Measurements from ENCODE around the gene DHRS7C.

Gene DHRS7C

DNA sequence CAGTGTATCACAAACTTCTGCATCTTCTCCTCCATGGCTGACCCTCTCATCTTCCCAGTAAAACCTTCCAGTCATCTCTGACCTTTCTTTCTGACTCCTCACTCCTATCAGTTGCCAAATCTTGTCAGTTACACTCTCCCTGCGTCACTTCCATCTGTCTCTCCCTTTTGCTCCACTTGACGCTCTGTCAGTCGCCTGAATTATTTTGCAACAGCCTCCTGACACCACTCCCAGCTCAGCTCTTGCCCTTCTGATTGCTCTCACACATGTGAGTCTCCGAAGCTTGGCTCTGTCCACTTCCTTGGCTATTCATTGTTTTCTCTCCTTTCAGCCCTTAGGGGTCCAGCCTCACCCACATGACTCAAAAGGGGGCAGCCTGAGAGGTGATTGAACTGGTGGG, 27.7 kb downstream of the DHRS7C start:
- DNase-seq: no peak

DNA sequence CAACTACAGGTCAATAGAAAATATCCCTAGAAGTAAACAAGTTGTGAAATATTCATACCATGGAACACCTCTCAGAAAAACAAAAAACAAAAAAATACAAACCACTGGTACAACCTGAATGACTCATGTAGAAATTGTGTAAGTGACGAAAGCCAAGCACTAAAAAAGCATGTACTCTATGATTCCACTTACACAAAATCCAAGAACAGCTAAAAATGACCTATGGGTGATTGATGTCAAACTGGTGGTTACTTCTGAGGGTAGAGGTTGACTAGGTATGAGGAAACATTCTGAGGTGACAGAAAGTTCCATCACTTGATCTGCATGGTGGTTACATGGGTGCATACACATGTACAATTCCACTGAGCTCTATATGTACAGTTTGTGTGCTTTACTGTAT, 31.1 kb downstream of the DHRS7C start:
- DNase-seq: no peak

DNA sequence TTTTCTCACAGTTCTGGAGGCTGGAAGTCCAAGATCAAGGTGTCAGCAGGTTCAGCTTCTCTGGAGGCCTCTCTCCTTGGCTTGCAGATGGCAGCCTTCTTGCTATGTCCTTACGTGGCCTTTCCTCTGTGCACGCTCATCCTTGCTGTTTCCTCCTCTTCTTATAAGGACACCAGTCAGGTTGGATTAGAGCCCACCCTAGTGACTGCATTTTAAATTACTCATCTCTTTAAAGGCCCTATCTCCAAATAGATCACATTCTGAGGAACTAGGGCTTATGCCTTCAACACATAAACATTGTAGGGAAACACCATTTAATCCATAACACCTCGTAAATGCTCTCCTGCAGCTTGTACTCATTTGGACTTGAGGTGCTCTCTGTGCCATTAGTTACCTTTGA, 36.3 kb downstream of the DHRS7C start:
- DNase-seq: no peak

DNA sequence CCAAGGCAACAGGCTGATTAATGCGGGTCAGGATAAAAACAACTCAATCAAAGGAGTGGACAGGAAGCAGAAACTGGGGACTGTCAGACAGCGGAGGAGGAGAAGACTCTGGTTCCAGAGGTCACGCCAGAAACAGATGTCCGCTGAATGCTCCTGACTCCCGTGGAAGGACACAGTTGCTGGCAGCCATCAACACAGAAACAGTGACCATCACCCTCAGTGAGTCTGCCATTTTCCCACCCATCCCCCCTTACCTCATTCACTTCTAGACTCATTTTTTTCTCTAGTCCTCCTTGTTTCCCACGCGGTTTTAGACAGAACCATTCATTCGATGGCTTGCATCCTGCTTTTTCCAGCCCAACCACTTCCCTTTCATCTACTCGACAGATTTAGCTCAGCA, 40.9 kb downstream of the DHRS7C start:
- DNase-seq: no peak

DNA sequence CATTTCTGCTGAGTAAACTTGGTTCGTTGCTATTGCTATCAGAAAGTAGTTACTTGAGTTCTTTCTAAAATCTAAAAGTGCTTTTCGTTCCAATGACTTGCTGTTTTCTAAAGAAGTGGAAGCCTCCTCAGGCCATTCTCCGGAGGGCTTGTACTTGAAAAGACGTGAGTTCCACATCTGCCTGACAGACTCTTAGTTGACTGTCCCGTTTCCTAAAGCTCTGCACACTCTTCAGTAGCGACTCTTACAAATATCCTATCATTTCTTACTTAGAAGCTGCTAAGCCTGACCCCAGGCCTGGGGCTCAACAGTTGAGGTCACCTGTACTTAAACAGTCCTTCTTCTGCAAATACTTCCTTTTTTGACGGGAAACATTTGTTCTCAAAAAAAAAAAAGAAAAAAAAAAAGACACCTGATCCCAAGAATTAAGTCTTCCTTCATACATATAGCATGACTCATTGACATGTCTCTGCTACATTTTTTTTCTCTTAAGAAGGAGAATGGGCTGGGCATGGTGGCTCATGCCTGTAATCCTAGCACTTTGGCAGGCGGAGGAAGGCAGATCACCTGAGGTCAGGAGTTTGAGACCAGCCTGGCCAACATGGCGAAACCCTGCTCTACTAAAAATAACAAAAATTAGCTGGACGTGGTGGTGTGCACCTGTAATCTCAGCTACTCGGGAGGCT, 61.5 kb downstream of the DHRS7C start:
- no peak for DNase-seq

DNA sequence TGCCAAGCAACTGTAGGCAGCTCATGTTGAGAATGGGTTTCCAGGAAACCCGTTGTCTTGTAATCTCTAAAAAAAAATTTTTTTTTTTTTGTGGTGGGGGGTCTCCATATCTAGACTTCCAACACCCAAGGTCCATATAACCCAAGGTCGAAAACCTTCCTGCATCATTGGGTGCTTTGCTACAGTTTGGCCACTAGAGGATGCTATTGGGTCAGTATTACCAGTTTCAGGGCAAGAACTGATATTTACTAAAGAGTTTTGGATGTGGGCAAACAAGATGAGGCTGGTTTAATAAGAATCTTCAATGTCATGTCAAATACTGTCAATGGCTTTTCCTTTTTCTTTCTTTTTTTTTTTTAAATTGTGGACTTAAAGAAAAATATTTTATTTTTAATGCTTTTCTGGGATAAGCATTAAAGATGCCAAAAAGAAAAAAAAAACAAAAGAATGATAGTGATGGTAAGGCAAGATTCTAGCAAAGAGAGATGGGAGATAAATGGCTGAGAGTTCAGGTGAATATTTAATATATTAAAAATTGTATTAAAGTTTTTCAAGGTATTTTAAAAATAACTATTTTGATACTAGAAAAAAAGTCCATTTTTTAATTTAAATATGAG, 62.2 kb downstream of the DHRS7C start:
- DNase-seq: no peak

DNA sequence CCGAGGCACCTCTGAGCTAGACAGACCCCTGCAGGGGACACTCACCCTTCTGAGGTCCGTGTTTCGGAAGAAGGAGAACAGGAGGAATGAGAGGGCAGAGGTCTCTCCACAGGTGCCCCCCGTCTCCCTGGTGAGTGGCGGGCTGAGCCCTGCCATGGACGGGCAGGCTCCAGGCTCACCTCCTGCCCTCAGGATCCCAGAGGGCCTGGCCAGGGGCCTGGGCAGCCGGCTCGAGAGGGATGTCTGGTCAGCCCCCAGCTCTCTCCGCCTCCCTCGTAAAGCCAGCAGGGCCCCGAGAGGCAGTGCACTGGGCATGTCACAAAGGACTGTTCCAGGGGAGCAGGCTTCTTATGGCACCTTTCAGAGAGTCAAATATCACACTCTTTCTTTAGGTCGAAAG, 62.8 kb downstream of the DHRS7C start:
- no peak for DNase-seq

DNA sequence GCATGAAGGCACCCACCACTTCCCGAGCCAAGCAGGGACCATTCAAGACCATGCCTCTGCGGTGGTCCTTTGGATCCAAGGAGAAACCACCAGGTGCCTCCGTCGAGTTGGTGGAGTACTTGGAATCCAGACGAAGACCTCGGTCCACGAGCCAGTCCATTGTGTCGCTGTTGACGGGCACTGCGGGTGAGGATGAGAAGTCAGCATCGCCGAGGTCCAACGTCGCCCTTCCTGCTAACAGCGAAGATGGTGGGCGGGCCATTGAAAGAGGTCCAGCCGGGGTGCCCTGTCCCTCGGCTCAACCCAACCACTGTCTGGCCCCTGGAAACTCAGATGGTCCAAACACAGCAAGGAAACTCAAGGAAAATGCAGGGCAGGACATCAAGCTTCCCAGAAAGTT, 63.4 kb downstream of the DHRS7C start:
- DNase-seq: no peak

DNA sequence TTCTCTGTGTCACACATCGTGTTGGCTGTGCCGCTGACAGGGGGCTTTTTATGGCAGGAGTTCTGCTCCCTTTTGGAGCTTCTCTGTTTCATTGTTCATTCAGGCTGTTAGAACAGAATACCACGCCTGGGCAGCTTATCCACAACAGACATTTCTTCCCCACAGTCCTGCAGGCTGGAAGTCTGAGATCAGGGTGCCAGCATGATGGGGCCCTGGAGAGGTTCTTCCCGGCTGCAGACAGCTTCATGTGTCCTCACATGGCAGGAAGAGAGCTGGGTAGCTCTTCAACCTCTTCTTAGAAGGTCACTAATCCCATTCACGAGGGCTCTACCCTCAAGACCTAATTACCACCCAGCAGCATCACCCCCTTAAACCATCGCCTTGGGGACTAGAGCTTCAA, 65.1 kb downstream of the DHRS7C start:
- no peak for DNase-seq

DNA sequence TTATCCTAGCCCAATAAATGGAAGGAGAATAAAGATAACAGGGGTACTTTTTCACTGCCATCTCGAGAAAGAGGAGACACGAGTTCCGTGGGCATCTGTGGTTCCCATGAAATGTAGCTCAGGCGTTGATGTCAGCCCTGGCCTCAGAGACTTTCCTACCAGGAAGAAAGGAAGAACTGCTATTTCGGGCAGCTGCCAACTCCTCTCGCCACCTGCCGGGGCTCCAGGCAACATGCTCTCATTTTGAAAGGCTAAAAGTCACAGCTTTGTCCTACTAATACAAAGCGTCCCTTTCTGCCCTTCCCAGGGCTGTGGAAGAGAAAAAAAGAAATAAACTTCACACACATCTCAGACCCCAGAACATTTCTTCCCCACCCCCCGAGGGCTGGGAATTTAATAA, 65.8 kb downstream of the DHRS7C start:
- DNase-seq: peak; percentile 43

Measured in GF-D8 (cell line).